ENCODE data around the gene HIPK4. TPM values are rescaled to one million over a fixed set of nuclear protein-coding genes. Genes with fewer than 3 reads are reported as not detected.

The HIPK4 gene
- total and polyA plus RNA-seq, 4 donors: 0.21 to 0.51 (median 0.23) TPM; not detected in 1

DNA sequence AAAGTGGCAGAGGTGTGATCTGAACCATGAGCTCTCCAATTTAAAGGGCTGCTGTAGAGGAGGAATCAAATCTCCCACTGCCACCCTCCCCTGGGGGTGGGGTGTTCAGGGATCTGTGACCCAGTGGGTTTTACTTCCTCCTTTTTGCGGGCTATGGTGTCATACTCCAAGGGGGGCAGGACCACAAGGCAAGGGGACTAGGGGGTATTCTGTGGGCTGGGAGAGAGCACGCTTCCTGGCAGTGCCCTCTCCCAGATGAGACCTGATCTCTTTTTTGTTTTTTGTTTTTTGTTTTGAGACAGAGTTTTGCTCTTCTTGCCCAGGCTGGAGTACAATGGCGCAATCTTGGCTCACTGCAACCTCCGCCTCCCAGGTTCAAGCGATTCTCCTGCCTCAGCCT, 31.2 kb downstream of the HIPK4 start:
- ATAC-seq (ENCODE audit: low FRiP score) (peak; percentile 47), DNase-seq (peak in 1 of 2 donors; percentile 70)
- H3K4me1 ChIP-seq (ENCODE audit: control insufficient read depth in 1 of 2, insufficient read depth in 2 of 2, low read length in 2 of 2): no peaks in the 10 kb centered on the region
- WGBS, 2 donors: 86 to 93% methylated on average over 5 of the region's 5 CpGs
- H3K9me3 ChIP-seq (ENCODE audit: control insufficient read depth, low read length): no peaks in the 10 kb centered on the region
- no peaks in the 10 kb centered on the region for H3K27me3 ChIP-seq (ENCODE audit: control insufficient read depth in 1 of 2, insufficient read depth in 2 of 2, low read length in 1 of 2)
- H3K4me3 ChIP-seq (ENCODE audit: low read length in 2 of 2): no peak overlapping the region
- H3K27ac ChIP-seq (ENCODE audit: low read depth in 1 of 2, low read length in 2 of 2): no peak overlapping the region
- intact Hi-C loops (cut with DNase I): no loop called here
- no peaks in the 10 kb centered on the region for H3K36me3 ChIP-seq (ENCODE audit: control insufficient read depth in 1 of 2, insufficient read depth in 2 of 2, low read length in 1 of 2)

DNA sequence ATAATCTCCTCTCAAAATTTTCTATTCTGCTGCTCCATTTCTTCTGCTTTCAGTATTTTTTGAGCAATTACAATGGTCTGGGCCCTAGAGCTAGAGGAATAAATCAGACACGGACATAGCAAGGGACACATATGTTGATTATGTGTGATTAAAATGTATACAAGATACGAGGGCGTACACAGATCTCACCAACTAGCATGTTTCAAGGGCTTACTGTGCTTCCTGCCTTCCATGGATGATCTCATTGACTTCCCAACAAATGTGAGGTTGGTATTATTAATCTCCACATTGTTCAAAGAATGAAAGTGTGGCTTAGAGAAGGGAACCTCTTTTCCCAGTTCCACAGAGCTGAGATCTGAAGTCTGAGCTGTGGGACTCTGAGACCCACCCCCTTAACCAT, 32.3 kb downstream of the HIPK4 start:
- Histone ChIP-seq H3K4me3 (ENCODE audit: low read length in 2 of 2) (no peak overlapping the region), H3K9me3 (ENCODE audit: control insufficient read depth, low read length) (no peaks in the 10 kb centered on the region), H3K4me1 (ENCODE audit: control insufficient read depth in 1 of 2, insufficient read depth in 2 of 2, low read length in 2 of 2) (no peaks in the 10 kb centered on the region), H3K36me3 (ENCODE audit: control insufficient read depth in 1 of 2, insufficient read depth in 2 of 2, low read length in 1 of 2) (no peaks in the 10 kb centered on the region), H3K27me3 (ENCODE audit: control insufficient read depth in 1 of 2, insufficient read depth in 2 of 2, low read length in 1 of 2) (no peaks in the 10 kb centered on the region), H3K27ac (ENCODE audit: low read depth in 1 of 2, low read length in 2 of 2) (no peak overlapping the region)
- 84 to 85% methylated on average over 3 of the region's 3 CpGs for WGBS, 2 donors
- no peak for ATAC-seq (ENCODE audit: low FRiP score)
- intact Hi-C loops (cut with DNase I): no loop called here
- no peak for DNase-seq

DNA sequence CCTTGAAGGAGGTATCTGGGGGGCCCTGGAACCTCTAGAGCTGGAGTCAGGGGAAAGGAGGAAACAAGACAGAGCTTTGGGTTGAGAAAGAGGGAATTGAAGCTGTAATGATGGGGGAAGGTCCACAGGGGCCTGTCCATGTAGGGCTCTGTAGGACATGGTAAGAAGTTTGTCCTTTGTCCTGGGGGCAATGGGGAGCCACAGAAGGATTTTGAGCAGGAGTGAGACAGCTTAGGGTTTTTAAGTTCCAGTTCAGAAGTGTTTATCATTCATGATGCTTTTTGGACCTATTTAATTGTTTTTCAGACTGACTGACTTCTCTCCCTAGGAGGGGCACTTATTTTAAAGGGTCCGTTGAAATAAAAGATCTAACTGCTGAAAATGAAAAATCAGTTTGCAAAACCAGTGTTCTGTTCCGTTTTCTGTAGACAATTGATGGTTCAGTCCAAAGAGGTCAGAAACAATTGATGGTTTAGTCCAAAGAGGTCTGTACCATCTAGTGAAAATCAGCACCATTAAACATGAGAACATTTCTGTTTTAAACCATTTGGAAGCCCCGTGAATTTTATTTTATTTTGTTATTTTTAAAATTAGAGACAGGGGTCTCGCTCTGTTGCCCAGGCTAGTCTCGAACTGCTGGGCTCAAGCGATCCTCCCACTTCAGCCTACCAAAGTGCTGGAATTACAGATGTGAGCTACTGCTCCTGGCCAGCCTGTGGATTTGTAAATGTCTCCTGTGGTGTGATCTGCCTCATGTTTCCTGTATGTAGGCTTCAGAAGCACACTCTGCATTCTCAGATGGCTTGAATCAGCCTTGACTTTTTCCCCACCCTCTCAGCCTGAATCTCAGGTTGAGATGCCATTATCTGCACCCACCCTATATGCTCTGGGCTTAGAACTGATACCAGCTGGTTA, 33.0 kb downstream of the HIPK4 start:
- no peak for DNase-seq
- 86 to 88% methylated on average over 6 of the region's 6 CpGs for WGBS, 2 donors
- no peaks in the 10 kb centered on the region for H3K36me3 ChIP-seq (ENCODE audit: control insufficient read depth in 1 of 2, insufficient read depth in 2 of 2, low read length in 1 of 2)
- no peak overlapping the region for H3K4me3 ChIP-seq (ENCODE audit: low read length in 2 of 2)
- intact Hi-C loops (cut with DNase I): no loop called here
- H3K9me3 ChIP-seq (ENCODE audit: control insufficient read depth, low read length): no peaks in the 10 kb centered on the region
- H3K27ac ChIP-seq (ENCODE audit: low read depth in 1 of 2, low read length in 2 of 2): no peak overlapping the region
- H3K4me1 ChIP-seq (ENCODE audit: control insufficient read depth in 1 of 2, insufficient read depth in 2 of 2, low read length in 2 of 2): no peaks in the 10 kb centered on the region
- no peaks in the 10 kb centered on the region for H3K27me3 ChIP-seq (ENCODE audit: control insufficient read depth in 1 of 2, insufficient read depth in 2 of 2, low read length in 1 of 2)
- no peak for ATAC-seq (ENCODE audit: low FRiP score)

DNA sequence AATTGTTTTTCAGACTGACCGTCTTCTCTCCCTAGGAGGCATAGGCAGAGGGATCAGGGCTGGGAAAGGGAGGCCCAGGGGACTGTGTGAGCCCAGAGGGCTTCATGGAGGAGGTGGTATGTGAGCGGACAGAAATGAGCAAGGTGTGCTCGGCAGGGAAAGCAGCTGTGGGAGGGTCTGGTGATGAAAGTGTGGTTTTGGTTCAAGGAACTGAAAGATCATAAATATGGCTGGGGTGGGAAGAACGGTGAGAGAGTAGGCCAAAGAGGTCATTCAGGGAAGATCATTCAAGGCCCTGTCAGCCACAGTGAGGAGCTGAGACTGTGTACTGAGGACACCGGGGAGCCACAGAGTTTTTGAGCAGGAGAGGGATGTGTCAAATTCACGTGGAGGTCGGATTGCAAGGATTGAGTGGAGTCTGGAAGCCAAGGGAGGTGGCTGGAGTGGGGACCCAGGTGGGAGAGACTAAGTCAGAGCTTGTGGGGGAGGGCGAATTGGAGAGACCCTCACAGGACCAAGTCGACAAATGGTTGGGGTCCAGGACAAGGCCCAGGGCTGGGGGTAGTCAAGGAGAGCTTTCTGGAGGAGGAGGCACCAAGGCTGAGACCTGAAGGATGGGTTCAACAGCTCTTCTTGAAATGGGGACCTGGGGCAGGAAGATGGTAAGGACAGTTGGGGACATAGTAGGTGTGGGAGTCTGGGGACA, 33.9 kb downstream of the HIPK4 start:
- Histone ChIP-seq H3K4me3 (ENCODE audit: low read length in 2 of 2) (no peak overlapping the region), H3K27ac (ENCODE audit: low read depth in 1 of 2, low read length in 2 of 2) (no peak overlapping the region), H3K36me3 (ENCODE audit: control insufficient read depth in 1 of 2, insufficient read depth in 2 of 2, low read length in 1 of 2) (no peaks in the 10 kb centered on the region), H3K27me3 (ENCODE audit: control insufficient read depth in 1 of 2, insufficient read depth in 2 of 2, low read length in 1 of 2) (no peaks in the 10 kb centered on the region), H3K4me1 (ENCODE audit: control insufficient read depth in 1 of 2, insufficient read depth in 2 of 2, low read length in 2 of 2) (no peaks in the 10 kb centered on the region), H3K9me3 (ENCODE audit: control insufficient read depth, low read length) (no peaks in the 10 kb centered on the region)
- intact Hi-C loops (cut with DNase I): no loop called here
- DNase-seq (no peak), ATAC-seq (ENCODE audit: low FRiP score) (no peak)
- WGBS, 2 donors: 72 to 81% methylated on average over 9 of the region's 9 CpGs

DNA sequence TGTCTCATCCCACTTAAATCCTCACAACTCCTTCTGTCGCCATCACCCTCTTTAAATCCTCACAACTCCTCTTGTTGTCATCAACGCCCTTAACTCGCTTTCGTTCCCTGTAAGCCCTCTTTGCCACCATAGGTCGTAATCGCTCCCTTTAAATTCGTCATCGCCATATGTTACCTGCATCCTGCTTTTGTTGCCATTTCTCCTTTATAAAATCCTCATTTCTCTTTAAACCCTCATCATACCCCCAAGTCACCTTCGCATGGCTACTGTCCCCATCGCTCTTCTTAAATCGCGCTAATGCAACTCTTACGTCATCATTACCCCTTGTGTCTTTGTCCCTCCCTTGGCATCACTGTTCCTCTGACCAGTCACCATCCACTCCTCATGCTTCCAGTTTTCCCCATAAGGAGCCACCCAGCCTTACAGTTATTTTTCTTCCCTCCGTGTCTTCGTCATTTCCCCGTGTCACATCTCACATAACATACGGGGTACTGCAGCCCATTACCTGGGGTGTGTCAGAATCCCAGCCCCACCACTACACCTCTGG, 40.9 kb downstream of the HIPK4 start:
- no peaks in the 10 kb centered on the region for H3K9me3 ChIP-seq (ENCODE audit: control insufficient read depth, low read length)
- H3K27me3 ChIP-seq (ENCODE audit: control insufficient read depth in 1 of 2, insufficient read depth in 2 of 2, low read length in 1 of 2): no peaks in the 10 kb centered on the region
- H3K4me1 ChIP-seq (ENCODE audit: control insufficient read depth in 1 of 2, insufficient read depth in 2 of 2, low read length in 2 of 2): peaks cover 0 to 4% of the 10 kb centered on the region in 2 donors
- DNase-seq (no peak), ATAC-seq (ENCODE audit: low FRiP score) (no peak)
- H3K36me3 ChIP-seq (ENCODE audit: control insufficient read depth in 1 of 2, insufficient read depth in 2 of 2, low read length in 1 of 2): no peaks in the 10 kb centered on the region
- 14 to 16% methylated on average over 17 of the region's 17 CpGs for WGBS, 2 donors
- H3K4me3 ChIP-seq (ENCODE audit: low read length in 2 of 2): peak overlapping the region; percentile 46 to 71
- no peak overlapping the region for H3K27ac ChIP-seq (ENCODE audit: low read depth in 1 of 2, low read length in 2 of 2)
- intact Hi-C loops (cut with DNase I): loop anchor here in 1 of 2 donors (1.0 to 5.0 kb wide), 4 partner anchors 53 to 253 kb away; partner anchors contain the start of gene LTBP4

DNA sequence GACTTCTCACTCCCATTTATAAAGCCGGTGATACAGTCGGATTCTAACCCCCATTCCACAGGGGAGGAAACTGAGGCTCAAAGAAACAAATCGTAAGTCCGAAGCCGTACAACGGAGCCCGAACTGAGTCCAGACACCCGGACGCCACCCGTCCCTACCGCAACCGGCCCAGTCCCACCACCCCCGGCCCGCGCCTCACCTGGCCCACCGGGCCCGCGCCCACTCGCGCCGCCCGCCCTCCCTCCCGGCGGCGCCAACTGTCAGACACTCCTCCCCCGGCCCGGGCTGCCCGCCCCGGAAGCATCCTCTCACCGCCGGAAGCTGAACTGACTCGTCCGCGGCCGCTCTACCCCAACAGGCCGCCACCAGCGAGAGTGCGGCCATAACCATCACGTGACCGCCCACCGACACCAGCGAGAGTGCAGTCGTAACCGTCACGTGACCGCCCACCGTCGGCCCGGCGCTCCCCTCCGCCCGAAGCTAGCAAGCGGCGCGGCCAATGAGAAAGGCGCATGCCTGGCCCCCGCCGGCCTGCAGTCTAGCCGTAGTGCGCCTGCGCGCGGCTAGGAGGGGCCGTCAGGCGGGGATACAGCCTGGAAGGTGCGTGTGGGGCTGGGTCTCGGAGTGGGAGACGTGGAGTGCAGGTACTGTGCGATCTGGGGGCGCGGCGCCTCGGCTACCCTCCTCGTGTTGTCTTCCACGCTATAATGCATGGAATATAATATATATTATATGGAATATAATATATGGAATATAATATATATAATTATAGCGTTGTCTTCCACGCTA, 41.7 kb downstream of the HIPK4 start, which contains the start of the genes C19orf47 and PLD3:
C19orf47 (minus strand) TSS at position 273 of the 789 bp plus-strand sequence. CDS start 6,540 bp downstream, outside the sequence.
PLD3 (plus strand) TSS at position 571 of the 789 bp plus-strand sequence. CDS start 17,789 bp downstream, outside the sequence.
- Histone ChIP-seq H3K4me1 (ENCODE audit: control insufficient read depth in 1 of 2, insufficient read depth in 2 of 2, low read length in 2 of 2) (peaks cover 0 to 4% of the 10 kb centered on the region in 2 donors), H3K36me3 (ENCODE audit: control insufficient read depth in 1 of 2, insufficient read depth in 2 of 2, low read length in 1 of 2) (no peaks in the 10 kb centered on the region), H3K9me3 (ENCODE audit: control insufficient read depth, low read length) (no peaks in the 10 kb centered on the region), H3K27ac (ENCODE audit: low read depth in 1 of 2, low read length in 2 of 2) (peak within 1 kb of the TSS in 1 of 2 donors; percentile 49), H3K27me3 (ENCODE audit: control insufficient read depth in 1 of 2, insufficient read depth in 2 of 2, low read length in 1 of 2) (no peaks in the 10 kb centered on the region), H3K4me3 (ENCODE audit: low read length in 2 of 2) (peak within 1 kb of the TSS; percentile 50 to 74)
- ATAC-seq (ENCODE audit: low FRiP score) (peak; percentile 99), DNase-seq (peak; percentile 100)
- 0% methylated on average over 61 to 77 of the region's 77 CpGs for WGBS, 2 donors
- intact Hi-C loops (cut with DNase I): loop anchor here in 1 of 2 donors (1.0 to 5.0 kb wide), 4 partner anchors 54 to 254 kb away; partner anchors contain the start of gene LTBP4

DNA sequence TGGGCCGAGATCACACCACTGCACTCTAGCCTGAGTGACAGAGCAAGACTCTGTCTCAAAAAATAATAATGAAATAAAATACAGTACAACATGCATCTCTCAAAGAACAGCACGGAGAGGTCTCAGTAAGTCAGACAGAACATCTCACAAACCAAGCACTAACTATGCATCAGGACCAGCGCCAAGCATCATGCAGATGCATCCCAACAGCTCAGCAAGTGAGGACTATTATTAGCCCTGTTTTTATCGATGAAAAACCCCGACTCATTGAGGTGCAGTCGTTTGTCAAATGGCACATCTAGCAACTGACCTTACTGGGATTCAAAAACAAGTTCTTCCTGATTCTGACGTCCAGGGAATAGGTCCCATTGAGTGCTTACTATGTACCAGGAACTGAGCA, 45.6 kb downstream of the HIPK4 start:
- no peak overlapping the region for H3K4me3 ChIP-seq (ENCODE audit: low read length in 2 of 2)
- WGBS, 2 donors: 67 to 74% methylated on average over 7 of the region's 7 CpGs
- intact Hi-C loops (cut with DNase I): no loop called here
- H3K4me1 ChIP-seq (ENCODE audit: control insufficient read depth in 1 of 2, insufficient read depth in 2 of 2, low read length in 2 of 2): peaks cover 0 to 2% of the 10 kb centered on the region in 2 donors
- DNase-seq (no peak), ATAC-seq (ENCODE audit: low FRiP score) (no peak)
- no peaks in the 10 kb centered on the region for H3K27me3 ChIP-seq (ENCODE audit: control insufficient read depth in 1 of 2, insufficient read depth in 2 of 2, low read length in 1 of 2)
- H3K9me3 ChIP-seq (ENCODE audit: control insufficient read depth, low read length): no peaks in the 10 kb centered on the region
- no peak overlapping the region for H3K27ac ChIP-seq (ENCODE audit: low read depth in 1 of 2, low read length in 2 of 2)
- no peaks in the 10 kb centered on the region for H3K36me3 ChIP-seq (ENCODE audit: control insufficient read depth in 1 of 2, insufficient read depth in 2 of 2, low read length in 1 of 2)
